Subcutaneous adipose tissue (tissue), 4 donors: ENCODE data around the gene NCK1. TPM values are rescaled to one million over a fixed set of nuclear protein-coding genes. Genes with fewer than 3 reads are reported as not detected.

Source experiments
- total RNA-seq, 4 donors: library from RNA; depleted of rRNA; stranded (reverse); fragments of >200 nt; gene quantifications; one replicate each; pipeline ENCODE4 v1.1.0, GENCODE V29; 2016
- TF ChIP-seq, protein P1 (sequence below): fragments of 450-650 bp; IDR thresholded peaks from one replicate; pipeline ENCODE4 v1.5.1; 2016; ENCODE audit warnings: low read depth, mild to moderate bottlenecking, control low read depth, antibody characterized with exemption, moderate library complexity

The NCK1 gene
- total RNA-seq, 4 donors from 2014 or later: 62.2 to 97.5 (median 83.9) TPM

DNA sequence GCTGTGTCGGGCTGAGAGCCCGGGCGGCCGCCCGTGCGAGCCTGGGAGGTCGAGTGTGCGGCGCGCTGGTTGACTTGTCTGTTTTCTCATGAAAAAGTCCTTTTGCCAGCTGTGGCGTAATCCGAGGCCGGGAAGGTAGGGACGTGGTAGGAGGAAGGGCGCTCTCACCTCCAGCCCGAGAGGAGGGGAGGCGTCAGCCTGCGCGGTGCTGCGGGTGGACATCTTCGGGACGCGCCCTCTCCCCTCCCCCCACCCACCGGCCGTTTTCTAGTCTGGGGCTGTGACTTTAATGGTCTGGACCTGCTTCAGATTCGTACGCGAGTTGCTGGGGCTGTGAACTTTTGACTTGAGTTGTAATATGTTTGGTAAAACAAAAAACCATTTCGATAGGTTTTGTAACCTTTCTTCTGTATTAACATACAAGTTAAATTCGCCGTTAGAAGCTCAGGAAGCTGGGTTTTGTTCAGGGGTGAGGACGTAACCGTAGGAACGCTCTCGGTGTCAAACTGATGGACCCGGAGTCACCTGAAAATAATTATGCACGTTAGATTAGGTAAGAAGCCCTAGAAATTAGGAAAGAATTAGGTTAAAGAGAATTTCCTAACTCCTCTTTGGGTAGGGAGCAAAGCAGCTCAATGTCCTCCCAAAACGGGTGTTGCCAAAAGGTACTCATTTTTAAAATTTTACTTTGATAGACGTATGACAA is 762 bp downstream of the NCK1 start:
- TF ChIP-seq, protein P1, sequence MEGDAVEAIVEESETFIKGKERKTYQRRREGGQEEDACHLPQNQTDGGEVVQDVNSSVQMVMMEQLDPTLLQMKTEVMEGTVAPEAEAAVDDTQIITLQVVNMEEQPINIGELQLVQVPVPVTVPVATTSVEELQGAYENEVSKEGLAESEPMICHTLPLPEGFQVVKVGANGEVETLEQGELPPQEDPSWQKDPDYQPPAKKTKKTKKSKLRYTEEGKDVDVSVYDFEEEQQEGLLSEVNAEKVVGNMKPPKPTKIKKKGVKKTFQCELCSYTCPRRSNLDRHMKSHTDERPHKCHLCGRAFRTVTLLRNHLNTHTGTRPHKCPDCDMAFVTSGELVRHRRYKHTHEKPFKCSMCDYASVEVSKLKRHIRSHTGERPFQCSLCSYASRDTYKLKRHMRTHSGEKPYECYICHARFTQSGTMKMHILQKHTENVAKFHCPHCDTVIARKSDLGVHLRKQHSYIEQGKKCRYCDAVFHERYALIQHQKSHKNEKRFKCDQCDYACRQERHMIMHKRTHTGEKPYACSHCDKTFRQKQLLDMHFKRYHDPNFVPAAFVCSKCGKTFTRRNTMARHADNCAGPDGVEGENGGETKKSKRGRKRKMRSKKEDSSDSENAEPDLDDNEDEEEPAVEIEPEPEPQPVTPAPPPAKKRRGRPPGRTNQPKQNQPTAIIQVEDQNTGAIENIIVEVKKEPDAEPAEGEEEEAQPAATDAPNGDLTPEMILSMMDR: no peak

- TF ChIP-seq, protein P1: no peak
Measured at GRCh38 chr3:136869282-136869681, 7.3 kb downstream of the NCK1 start.

- TF ChIP-seq, protein P1: no peak
Measured at GRCh38 chr3:136882571-136882970, 20.6 kb downstream of the NCK1 start.

DNA sequence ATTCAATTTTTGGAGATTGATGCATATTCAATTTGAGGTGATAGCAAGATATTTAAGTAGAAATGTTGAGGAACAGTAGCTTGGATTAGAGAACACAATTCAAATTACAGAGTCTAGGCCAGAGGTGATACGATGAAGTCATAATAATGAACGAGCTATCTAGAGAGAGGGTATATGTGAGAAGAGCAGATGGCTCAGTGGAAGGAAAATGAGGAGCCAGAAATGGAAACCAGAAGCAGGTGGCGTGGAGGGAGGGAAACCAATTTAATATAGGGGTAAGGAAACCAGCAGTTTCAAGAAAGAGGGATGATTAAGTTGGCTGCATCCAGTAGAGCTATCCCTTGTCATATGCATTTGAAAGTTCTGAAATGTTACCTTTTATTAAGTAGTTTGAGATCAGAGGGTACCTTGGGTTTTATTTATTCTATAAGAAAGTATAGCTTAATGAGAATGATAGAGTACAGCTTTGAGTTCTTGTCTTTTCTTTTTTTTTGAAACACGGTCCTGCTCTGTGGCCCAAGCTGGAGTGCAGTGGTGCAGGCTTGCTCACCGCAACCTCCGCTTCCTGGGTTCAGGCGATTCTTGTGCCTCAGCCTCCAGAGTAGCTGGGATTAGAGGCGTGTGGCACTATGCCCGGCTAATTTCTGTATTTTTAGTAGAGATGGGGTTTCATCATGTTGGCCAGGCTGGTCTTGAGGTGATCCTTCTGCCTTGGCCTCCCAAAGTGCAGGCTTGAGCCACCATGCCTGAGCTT is 22.1 kb downstream of the NCK1 start:
- TF ChIP-seq, protein P1: no peak

GRCh38 chr3:136885357-136886213 is 23.6 kb downstream of the NCK1 start:
- TF ChIP-seq, protein P1: no peak

DNA sequence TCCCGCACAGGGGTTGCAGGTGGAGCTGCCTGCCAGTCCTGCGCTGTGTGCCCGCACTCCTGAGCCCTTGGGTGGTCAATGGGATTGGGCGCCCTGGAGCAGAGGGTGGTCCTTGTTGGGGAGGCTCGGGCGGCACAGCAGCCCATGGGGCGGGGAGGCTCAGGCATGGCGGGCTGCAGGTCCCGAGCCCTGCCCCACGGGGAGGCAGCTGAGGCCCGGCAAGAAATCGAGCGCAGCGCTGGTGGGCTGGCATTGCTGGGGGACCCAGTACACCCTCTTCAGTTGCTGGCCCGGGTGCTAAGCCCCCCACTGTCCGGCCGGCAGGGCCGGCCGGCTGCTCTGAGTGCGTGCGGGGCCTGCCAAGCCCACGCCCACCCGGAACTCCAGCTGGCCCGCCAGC is 27.9 kb downstream of the NCK1 start:
- TF ChIP-seq, protein P1: no peak
